NCI-H2227 (cell line): ENCODE data around the gene PPRC1.

Experiments used
- DNase-seq: peaks from one replicate; lab custom pipeline; 2025; ENCODE audit not compliant: unreplicated experiment; lab: John Stamatoyannopoulos, UW

PPRC1 gene

DNA sequence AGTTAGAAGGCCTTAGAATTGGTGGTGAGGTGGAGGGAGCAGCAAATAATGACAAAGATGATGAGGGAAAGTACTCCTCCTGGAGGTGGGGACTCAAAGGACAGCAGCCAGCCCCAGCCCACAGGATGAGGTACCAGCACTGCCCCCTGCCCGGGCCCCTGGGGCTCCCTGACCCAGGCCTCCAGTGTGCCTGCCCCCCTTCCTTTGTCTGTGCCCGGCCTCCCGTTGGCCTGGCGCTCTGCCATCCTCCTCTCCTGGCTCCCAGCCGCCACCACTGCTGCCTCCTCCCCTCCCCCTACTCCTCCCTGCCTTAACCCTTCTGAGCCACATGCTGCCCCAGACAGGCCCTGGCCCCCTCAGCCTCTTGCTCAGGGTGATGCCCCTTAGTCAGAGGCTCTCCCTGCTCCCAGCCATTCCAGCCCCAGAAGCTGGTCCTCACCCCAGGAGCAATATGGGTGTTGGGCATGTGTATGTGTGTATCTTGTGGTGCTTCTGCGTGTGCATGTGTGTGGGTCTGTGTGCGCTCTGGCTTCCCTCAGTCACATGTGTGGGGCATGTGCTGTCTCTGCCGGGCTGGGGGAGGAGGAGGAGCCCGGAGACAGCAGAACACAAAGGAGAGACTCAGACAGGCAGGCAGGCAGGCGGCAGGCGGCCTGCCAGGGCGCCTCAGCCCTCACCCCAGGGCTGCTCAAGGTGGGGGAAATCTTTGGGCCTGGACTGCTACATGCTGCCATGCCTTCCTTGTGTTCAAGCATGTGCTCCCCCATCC, 15.3 kb upstream of the PPRC1 start:
- DNase-seq, result peak; percentile 72

GRCh38 chr10:102118867-102119266, 14.0 kb upstream of the PPRC1 start:
- peak; percentile 18 for DNase-seq

DNA sequence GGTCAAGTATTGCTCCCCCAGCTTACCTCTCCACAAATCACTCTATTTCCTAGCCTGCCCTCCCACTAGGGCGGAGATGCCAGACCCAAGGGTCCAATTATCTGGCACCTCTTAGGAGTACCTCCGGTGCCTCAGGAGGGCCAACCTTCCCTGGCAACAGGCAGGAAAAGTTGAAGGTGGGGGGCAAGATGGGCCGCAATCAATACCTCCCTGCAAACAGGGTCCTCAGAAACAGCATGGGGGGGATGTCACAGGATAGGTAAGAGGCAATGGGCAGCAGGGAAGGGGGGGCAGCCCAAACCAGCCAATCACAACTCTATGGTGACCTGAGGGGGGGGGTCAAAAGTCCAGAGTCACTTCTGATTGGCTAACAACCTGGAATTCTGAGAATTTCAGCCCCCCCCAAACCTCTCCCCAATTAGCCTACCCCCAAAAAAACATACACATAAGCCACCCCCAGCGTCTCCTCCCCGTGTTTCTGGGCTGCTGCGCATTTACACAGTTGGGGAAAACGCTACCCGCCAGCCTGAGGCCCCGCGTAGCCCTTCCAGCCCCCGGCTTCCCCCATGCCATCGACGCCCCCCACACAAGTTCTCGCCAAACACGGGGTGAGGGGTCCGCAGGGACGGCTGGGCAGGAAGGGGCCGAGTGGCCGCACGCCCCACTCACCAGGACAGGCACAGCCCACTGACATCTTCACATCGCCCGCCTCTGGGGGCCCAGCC, 13.3 kb upstream of the PPRC1 start:
- DNase-seq, result peak; percentile 30

DNA sequence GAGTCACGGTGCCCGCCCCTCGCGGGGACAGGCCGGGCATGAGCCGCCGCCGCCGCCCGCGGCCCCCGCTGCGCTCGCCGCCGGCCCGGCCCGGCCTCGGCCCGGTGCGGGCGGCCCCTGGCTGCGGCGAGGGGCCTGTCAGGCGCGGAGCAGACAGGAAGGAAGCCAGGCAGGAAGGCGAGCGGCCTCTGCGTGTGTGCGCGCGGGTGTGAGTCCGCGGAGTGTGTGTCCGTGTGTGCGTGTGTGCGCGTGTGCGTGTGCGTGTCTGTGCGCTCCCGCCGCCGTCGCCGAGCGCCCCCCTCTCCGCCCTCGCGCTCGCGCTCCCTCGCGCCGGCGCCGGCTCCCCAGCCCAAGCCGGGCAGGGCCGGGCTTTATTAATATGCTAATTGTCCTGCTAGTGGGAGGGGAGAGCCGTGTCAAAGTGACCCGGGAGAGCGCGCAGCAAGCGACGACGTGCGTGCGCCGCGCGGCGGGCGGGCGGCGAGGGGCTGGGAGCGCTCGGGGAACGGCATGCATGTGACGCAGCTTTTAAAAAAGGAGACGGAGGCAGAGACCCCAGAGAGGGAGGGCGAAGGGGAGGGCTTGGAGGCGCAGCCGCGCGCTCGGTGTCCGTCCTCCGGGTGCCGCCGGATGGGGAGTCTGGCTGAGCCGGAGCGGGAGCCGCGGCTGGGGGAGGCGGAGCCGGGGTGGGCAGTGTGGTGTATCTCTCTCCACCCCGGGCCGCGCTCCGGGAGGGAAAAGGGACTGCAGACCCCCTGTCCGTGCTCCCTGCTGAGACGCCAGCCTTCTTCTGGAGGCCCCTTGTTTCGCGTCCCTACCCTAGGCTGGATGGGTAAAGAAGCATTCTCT, 12.5 kb upstream of the PPRC1 start, which contains the start of gene LDB1:
Gene LDB1 (minus strand): TSS at position 227 of the 849 bp plus-strand sequence. CDS start 258 bp downstream, outside the sequence.
- DNase-seq, result peak; percentile 86

DNA sequence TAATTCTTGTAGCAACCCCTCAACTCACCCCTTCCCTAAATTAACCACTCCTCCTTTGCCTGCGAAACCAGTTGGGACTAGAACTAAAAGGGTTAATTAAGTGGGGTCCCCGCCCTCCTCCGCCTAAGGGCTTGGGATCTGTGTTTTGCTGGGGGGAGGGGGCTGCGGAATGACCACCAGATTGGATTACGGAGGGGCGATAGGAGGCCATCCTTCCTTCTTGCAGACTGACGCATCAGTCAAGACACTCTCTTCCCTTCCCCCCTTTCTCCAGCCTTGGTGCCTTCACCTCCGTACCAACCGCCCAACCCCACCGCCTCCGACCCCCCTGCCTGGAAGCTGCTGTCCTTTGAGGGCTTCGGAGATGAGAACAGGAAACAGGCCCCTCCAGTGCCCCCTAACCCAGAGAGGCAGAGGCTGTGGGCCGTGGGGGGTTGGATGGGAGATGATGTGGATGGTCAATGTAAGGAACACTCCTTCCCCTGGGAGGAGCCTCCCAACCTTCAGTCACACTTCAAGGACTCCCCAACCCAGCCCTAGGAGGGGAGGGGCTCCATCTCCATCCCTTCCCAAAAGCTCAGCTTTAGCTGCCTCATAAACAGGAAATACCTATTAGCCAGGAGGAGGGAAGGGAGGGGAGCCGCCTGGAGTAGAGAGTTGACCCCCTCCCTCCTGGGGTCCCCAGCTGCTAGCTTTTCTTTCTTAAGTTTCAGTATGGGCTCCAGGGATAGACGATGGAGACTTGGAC, 11.7 kb upstream of the PPRC1 start:
- DNase-seq, result peak; percentile 88

DNA sequence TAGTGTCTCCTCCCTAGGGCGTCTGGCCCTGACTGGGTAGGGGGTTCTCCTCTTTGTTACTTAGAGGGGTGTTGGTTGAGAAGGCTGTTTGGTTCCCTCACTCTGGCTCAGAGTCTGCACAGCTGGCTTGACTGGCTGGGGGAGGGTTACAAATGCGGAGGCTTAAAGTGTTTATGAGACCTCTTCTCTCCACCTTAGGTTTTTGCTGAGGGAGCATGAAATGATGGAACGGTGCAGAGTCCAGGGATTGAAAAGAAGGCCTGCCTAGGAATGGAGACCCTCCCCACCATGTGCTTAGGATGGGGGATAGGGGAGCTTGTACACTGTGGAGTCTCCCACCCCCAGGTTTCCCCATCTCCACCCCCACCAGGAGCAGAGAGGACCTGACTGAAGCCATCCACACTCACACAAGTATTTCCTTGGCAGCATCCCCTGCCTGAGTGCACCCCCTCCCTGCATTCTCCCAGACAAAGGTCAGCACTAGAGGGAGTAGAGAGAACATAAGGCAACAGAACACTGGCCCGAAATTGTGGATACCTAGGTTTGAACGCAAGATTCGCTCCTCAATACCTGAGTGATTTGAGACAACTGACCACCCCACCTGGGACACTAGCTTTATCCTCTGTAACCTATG, 11.0 kb upstream of the PPRC1 start:
- DNase-seq, result peak; percentile 56

- no peak for DNase-seq
Observed at GRCh38 chr10:102122450-102122849, 10.4 kb upstream of the PPRC1 start.

GRCh38 chr10:102123223-102123622, 9.6 kb upstream of the PPRC1 start:
- no peak for DNase-seq

GRCh38 chr10:102131286-102132170, 1.3 kb upstream of the PPRC1 start:
- DNase-seq, result no peak

DNA sequence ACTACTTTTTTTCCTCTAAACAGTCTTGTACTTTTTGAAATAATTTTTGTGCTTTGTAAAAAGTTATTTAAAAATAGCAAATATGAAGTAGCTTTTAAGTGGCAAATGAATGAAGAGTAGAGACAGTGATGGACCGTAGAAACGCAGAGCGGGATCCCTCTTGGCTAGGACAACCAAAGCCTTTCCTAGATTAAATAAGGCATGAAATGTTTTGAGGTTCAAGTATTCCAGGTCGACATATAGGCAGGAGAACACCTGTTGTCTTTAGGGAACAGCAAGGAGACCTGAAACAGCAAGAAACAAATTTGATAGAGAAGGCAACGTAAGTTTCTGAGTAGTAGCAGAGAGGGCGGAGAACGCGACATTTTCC, 662 bp upstream of the PPRC1 start:
- DNase-seq, result no peak

GRCh38 chr10:102133373-102134195, 744 bp downstream of the PPRC1 start:
- peak; percentile 82 for DNase-seq

- no peak for DNase-seq
Observed at GRCh38 chr10:102134416-102134815, 1.6 kb downstream of the PPRC1 start.

DNA sequence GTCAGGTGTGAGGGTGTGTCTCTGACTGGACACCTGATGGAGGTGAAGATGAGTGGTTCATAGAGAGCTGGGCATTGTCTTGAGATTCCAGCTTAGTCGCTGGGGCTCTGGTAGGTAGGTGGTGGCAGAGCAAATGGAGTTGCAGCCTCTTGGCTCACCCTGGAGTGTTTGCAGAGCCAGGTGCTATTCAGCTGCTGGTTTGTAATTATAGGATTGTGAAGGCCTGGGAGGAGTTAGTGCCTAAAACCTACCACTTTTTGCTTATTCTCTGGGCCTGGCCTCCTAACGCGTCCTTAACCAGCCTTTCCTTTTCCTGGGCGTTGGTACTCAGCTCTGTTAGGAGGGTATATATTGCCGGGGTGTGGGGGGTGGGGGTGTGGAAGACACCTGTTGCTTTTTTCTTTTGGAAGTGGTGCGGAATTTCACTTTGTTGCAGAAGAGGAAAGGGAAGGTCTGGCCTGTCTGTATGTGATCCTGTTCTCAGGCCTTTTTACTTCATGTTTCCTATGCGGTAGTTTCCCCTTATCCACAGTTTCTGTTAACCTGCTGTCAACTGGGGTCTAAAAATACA, 3.2 kb downstream of the PPRC1 start:
- peak; percentile 50 for DNase-seq

GRCh38 chr10:102139281-102140110, 6.7 kb downstream of the PPRC1 start:
- DNase-seq, result no peak

- DNase-seq, result no peak
Observed at GRCh38 chr10:102140218-102140617, 7.4 kb downstream of the PPRC1 start.

DNA sequence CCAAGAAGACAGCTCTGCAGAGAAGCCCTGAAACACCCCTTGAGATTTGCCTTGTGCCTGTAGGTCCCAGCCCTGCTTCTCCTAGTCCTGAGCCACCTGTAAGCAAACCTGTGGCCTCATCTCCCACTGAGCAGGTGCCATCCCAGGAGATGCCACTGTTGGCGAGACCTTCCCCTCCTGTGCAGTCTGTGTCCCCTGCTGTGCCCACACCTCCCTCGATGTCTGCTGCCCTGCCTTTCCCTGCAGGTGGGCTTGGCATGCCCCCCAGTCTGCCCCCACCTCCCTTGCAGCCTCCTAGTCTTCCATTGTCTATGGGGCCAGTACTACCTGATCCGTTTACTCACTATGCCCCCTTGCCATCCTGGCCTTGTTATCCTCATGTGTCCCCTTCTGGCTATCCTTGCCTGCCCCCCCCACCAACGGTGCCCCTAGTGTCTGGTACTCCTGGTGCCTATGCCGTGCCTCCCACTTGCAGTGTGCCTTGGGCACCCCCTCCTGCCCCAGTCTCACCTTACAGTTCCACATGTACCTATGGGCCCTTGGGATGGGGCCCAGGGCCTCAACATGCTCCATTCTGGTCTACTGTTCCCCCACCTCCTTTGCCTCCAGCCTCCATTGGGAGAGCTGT, 8.2 kb downstream of the PPRC1 start:
- DNase-seq, result no peak

DNA sequence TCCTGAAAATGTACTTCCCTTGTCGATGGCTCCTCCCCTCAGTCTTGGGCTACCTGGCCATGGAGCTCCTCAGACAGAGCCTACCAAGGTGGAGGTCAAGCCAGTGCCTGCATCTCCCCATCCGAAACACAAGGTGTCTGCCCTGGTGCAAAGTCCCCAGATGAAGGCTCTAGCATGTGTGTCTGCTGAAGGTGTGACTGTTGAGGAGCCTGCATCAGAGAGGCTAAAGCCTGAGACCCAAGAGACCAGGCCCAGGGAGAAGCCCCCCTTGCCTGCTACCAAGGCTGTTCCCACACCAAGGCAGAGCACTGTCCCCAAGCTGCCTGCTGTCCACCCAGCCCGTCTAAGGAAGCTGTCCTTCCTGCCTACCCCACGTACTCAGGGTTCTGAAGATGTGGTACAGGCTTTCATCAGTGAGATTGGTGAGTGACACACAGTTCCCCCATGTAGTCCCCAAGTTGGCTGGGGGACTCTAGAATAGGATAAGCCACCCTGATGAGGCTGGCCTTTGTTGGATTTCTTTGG, 8.8 kb downstream of the PPRC1 start:
- no peak for DNase-seq
